ENCODE results near the gene GALNT8. TPM values are rescaled to one million over a fixed set of nuclear protein-coding genes. Genes with fewer than 3 reads are reported as not detected.

The GALNT8 gene
- total and polyA plus RNA-seq, 2 donors (not counting 1 experiment from before 2014, with no cell fraction given): 0.30 to 1.3 TPM

DNA sequence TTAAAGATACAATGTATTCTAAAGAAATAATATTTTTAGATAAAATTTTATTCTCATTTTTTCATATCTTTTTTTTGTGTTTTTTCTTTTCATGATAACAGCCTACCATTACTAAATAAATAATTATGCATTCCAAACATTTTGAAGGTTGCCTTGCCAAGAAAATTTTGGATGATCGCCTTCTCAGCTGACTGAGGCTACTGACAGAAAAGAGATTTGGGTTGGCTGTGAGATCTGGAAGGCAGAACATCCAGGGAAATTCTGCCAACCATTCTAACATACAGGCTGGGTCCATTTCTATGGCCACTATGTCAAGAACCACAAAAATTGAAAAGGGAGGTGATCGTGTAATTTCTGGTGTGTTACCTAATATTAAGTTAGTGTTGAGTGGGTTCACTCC, 48.1 kb downstream of the GALNT8 start:
- TF ChIP-seq EZH2 (IDR thresholded peaks at IDR 0.05; ENCODE audit: borderline replicate concordance, insufficient read depth, low read depth, low read length, poor library complexity, severe bottlenecking): no peak
- TF ChIP-seq, protein P1, sequence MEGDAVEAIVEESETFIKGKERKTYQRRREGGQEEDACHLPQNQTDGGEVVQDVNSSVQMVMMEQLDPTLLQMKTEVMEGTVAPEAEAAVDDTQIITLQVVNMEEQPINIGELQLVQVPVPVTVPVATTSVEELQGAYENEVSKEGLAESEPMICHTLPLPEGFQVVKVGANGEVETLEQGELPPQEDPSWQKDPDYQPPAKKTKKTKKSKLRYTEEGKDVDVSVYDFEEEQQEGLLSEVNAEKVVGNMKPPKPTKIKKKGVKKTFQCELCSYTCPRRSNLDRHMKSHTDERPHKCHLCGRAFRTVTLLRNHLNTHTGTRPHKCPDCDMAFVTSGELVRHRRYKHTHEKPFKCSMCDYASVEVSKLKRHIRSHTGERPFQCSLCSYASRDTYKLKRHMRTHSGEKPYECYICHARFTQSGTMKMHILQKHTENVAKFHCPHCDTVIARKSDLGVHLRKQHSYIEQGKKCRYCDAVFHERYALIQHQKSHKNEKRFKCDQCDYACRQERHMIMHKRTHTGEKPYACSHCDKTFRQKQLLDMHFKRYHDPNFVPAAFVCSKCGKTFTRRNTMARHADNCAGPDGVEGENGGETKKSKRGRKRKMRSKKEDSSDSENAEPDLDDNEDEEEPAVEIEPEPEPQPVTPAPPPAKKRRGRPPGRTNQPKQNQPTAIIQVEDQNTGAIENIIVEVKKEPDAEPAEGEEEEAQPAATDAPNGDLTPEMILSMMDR (IDR thresholded peaks at IDR 0.05): no peak
- no peak overlapping the region for H3K4me3 Mint-ChIP-seq
- Histone ChIP-seq H3K4me1 (ENCODE audit: control insufficient read depth in 2 of 2, insufficient read depth in 2 of 2, low read length in 2 of 2) (no peaks in the 10 kb centered on the region), H3K79me2 (ENCODE audit: control insufficient read depth, insufficient read depth, low read length) (no peaks in the 10 kb centered on the region), H3K27ac (ENCODE audit: low read length in 2 of 2) (no peak overlapping the region), H3K36me3 (replicated peaks in 1 of 2; ENCODE audit: control extremely low read depth in 1 of 2, control insufficient read depth in 1 of 2, extremely low read depth in 1 of 2, insufficient read depth in 2 of 2, low read length in 1 of 2) (no peaks in the 10 kb centered on the region), H2AFZ (ENCODE audit: insufficient read depth, low read depth, low read length, poor library complexity, severe bottlenecking) (no peak overlapping the region), H3K9ac (ENCODE audit: low read length) (no peak overlapping the region), H3K9me3 (ENCODE audit: control extremely low read depth in 1 of 3, control insufficient read depth in 2 of 3, insufficient read depth in 1 of 3, low read length in 2 of 3) (peaks cover 0 to 2% (median 0%) of the 10 kb centered on the region in 3 donors), H4K20me1 (ENCODE audit: control insufficient read depth, insufficient read depth, low read length, poor library complexity, severe bottlenecking) (no peaks in the 10 kb centered on the region), H3K4me2 (replicated peaks; ENCODE audit: low read depth, low read length, poor library complexity, severe bottlenecking) (no peak overlapping the region), H3K4me3 (ENCODE audit: control extremely low read depth in 1 of 5, extremely low read depth in 1 of 5, insufficient read depth in 1 of 5, low read depth in 2 of 5, low read length in 4 of 5) (no peak overlapping the region), H3K27me3 (replicated peaks in 1 of 4; ENCODE audit: control extremely low read depth in 1 of 4, control insufficient read depth in 3 of 4, insufficient read depth in 4 of 4, low read length in 3 of 4) (peaks cover 0 to 3% (median 0%) of the 10 kb centered on the region in 4 experiments)
- ChIA-PET POLR2A (no interaction called here), CTCF (interaction anchor here (1.1 to 1.4 kb wide), 2 partner anchors 87 to 89 kb away, joined by 3 to 4 read pairs; no protein-coding TSS in a partner anchor)
- ATAC-seq (ENCODE audit: low read depth) (no peak), DNase-seq (no peak)
- intact Hi-C loops (cut with micrococcal nuclease): no loop called here
- peaks cover 25% of the 10 kb centered on the region for H3K27me3 Mint-ChIP-seq
- WGBS (ENCODE audit: insufficient coverage): no CpG with 5 or more reads among the region's 2 CpGs
- no peaks in the 10 kb centered on the region for H3K9me3 Mint-ChIP-seq (ENCODE audit: insufficient read depth)
- H3K27ac Mint-ChIP-seq: no peak overlapping the region
- no peaks in the 10 kb centered on the region for H3K4me1 Mint-ChIP-seq

DNA sequence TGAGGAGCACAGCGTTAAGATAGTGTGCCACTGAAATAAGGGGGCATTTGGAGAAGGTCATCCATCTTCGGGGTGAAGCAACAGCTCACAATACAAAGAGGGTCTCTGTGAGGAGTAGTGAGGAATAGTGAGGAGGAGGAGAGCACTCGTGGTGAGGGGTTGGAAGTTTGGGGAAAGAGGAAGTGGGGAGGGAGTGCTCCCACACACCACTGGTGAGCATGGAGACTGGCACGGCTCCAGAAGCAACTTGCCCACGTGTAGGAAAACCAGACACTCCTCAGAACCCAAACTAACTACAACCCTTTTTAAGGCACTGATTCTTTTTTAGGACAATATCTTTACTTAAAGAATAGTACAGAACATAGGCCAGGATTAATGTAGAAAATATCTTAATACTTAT, 48.9 kb downstream of the GALNT8 start:
- H3K27ac ChIP-seq (ENCODE audit: low read length in 2 of 2): no peak overlapping the region
- Mint-ChIP-seq H3K27ac (no peak overlapping the region), H3K4me3 (no peak overlapping the region), H3K27me3 (peaks cover 29% of the 10 kb centered on the region), H3K9me3 (ENCODE audit: insufficient read depth) (no peaks in the 10 kb centered on the region), H3K4me1 (no peaks in the 10 kb centered on the region)
- ChIA-PET POLR2A (no interaction called here), CTCF (no interaction called here)
- ATAC-seq (ENCODE audit: low read depth) (no peak), DNase-seq (no peak)
- H3K27me3 ChIP-seq (replicated peaks in 1 of 4; ENCODE audit: control extremely low read depth in 1 of 4, control insufficient read depth in 3 of 4, insufficient read depth in 4 of 4, low read length in 3 of 4): peaks cover 0 to 3% (median 0%) of the 10 kb centered on the region in 4 experiments
- TF ChIP-seq, protein P1 (IDR thresholded peaks at IDR 0.05): no peak
- no peak for TF ChIP-seq EZH2 (IDR thresholded peaks at IDR 0.05; ENCODE audit: borderline replicate concordance, insufficient read depth, low read depth, low read length, poor library complexity, severe bottlenecking)
- H3K9me3 ChIP-seq (ENCODE audit: control extremely low read depth in 1 of 3, control insufficient read depth in 2 of 3, insufficient read depth in 1 of 3, low read length in 2 of 3): no peaks in the 10 kb centered on the region
- no peaks in the 10 kb centered on the region for H3K79me2 ChIP-seq (ENCODE audit: control insufficient read depth, insufficient read depth, low read length)
- H2AFZ ChIP-seq (ENCODE audit: insufficient read depth, low read depth, low read length, poor library complexity, severe bottlenecking): no peak overlapping the region
- no peak overlapping the region for H3K4me3 ChIP-seq (ENCODE audit: control extremely low read depth in 1 of 5, extremely low read depth in 1 of 5, insufficient read depth in 1 of 5, low read depth in 2 of 5, low read length in 4 of 5)
- no peaks in the 10 kb centered on the region for H4K20me1 ChIP-seq (ENCODE audit: control insufficient read depth, insufficient read depth, low read length, poor library complexity, severe bottlenecking)
- 100% methylated on average over 2 of the region's 5 CpGs for WGBS (ENCODE audit: insufficient coverage)
- no peak overlapping the region for H3K9ac ChIP-seq (ENCODE audit: low read length)
- intact Hi-C loops (cut with micrococcal nuclease): no loop called here
- H3K4me2 ChIP-seq (replicated peaks; ENCODE audit: low read depth, low read length, poor library complexity, severe bottlenecking): no peak overlapping the region
- no peaks in the 10 kb centered on the region for H3K4me1 ChIP-seq (ENCODE audit: control insufficient read depth in 2 of 2, insufficient read depth in 2 of 2, low read length in 2 of 2)
- no peaks in the 10 kb centered on the region for H3K36me3 ChIP-seq (replicated peaks in 1 of 2; ENCODE audit: control extremely low read depth in 1 of 2, control insufficient read depth in 1 of 2, extremely low read depth in 1 of 2, insufficient read depth in 2 of 2, low read length in 1 of 2)

Data from B cell (primary cell).